ENCODE data around the gene MDP1. TPM values are rescaled to one million over a fixed set of nuclear protein-coding genes. Genes with fewer than 3 reads are reported as not detected.
A peak's percentile ranks its signal among the peaks of the same experiment; 100 is the strongest.

The MDP1 gene
- total RNA-seq, 1 donor: 14.8 TPM

GRCh38 chr14:24186831-24187538, 28.9 kb downstream of the MDP1 start:
- H3K4me3 ChIP-seq (ENCODE audit: insufficient read depth, low read length): no peak overlapping the region
- no peaks in the 10 kb centered on the region for H3K9me3 ChIP-seq (ENCODE audit: low read depth, low read length)
- no peaks in the 10 kb centered on the region for H3K27me3 ChIP-seq (ENCODE audit: insufficient read depth, low read length)
- TF ChIP-seq, protein P1, sequence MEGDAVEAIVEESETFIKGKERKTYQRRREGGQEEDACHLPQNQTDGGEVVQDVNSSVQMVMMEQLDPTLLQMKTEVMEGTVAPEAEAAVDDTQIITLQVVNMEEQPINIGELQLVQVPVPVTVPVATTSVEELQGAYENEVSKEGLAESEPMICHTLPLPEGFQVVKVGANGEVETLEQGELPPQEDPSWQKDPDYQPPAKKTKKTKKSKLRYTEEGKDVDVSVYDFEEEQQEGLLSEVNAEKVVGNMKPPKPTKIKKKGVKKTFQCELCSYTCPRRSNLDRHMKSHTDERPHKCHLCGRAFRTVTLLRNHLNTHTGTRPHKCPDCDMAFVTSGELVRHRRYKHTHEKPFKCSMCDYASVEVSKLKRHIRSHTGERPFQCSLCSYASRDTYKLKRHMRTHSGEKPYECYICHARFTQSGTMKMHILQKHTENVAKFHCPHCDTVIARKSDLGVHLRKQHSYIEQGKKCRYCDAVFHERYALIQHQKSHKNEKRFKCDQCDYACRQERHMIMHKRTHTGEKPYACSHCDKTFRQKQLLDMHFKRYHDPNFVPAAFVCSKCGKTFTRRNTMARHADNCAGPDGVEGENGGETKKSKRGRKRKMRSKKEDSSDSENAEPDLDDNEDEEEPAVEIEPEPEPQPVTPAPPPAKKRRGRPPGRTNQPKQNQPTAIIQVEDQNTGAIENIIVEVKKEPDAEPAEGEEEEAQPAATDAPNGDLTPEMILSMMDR (IDR thresholded peaks at IDR 0.05; ENCODE audit: extremely low read depth, low read depth, low read length): no peak
- DNase-seq (ENCODE audit: insufficient read length, low spot score, missing footprints): no peak
- H3K79me2 ChIP-seq (ENCODE audit: insufficient read depth, low read length): peaks cover 28% of the 10 kb centered on the region
- H3K27ac ChIP-seq (ENCODE audit: low read depth, low read length): no peak overlapping the region
- peaks cover 47% of the 10 kb centered on the region for H3K36me3 ChIP-seq (ENCODE audit: insufficient read depth, low read length)
- H4K20me1 ChIP-seq (ENCODE audit: insufficient read depth, low read length): peaks cover 4% of the 10 kb centered on the region
- H3K4me2 ChIP-seq (ENCODE audit: insufficient read depth, low read length): peak overlapping the region; percentile 86
- H2AFZ ChIP-seq (ENCODE audit: low read length): no peak overlapping the region
- peaks cover 11% of the 10 kb centered on the region for H3K4me1 ChIP-seq (ENCODE audit: insufficient read depth, low read length)

- Histone ChIP-seq H3K36me3 (ENCODE audit: insufficient read depth, low read length) (peaks cover 58% of the 10 kb centered on the region), H3K79me2 (ENCODE audit: insufficient read depth, low read length) (peaks cover 25% of the 10 kb centered on the region), H3K4me1 (ENCODE audit: insufficient read depth, low read length) (peaks cover 11% of the 10 kb centered on the region), H3K27me3 (ENCODE audit: insufficient read depth, low read length) (no peaks in the 10 kb centered on the region), H3K4me2 (ENCODE audit: insufficient read depth, low read length) (no peak overlapping the region), H3K4me3 (ENCODE audit: insufficient read depth, low read length) (no peak overlapping the region), H3K27ac (ENCODE audit: low read depth, low read length) (no peak overlapping the region), H3K9me3 (ENCODE audit: low read depth, low read length) (no peaks in the 10 kb centered on the region), H2AFZ (ENCODE audit: low read length) (no peak overlapping the region), H4K20me1 (ENCODE audit: insufficient read depth, low read length) (peaks cover 4% of the 10 kb centered on the region)
- DNase-seq (ENCODE audit: insufficient read length, low spot score, missing footprints): no peak
- TF ChIP-seq, protein P1 (IDR thresholded peaks at IDR 0.05; ENCODE audit: extremely low read depth, low read depth, low read length): no peak
Observed at GRCh38 chr14:24185741-24186140, 30.1 kb downstream of the MDP1 start.

DNA sequence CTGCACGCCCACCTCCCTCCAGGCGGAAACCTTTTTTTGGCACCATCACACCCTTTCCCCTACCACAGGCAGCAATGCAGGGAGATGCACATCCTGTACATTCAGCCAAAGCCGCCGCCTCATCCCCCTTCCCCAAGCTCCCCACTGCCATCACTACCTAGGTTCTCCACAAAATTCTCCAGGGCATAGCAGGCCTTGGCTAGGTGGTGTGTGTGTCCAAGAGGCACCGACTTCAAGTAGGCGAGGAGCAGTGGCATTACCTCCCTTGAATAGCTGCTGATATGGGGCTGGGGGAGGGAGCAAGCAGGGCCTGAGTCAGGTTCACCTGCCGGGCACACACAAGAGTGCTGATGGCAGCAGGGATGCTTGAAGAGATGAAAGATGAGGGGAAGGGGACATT, 30.8 kb downstream of the MDP1 start:
- Histone ChIP-seq H3K36me3 (ENCODE audit: insufficient read depth, low read length) (peaks cover 61% of the 10 kb centered on the region), H2AFZ (ENCODE audit: low read length) (no peak overlapping the region), H3K27me3 (ENCODE audit: insufficient read depth, low read length) (no peaks in the 10 kb centered on the region), H3K4me1 (ENCODE audit: insufficient read depth, low read length) (peaks cover 15% of the 10 kb centered on the region), H3K4me2 (ENCODE audit: insufficient read depth, low read length) (no peak overlapping the region), H3K9me3 (ENCODE audit: low read depth, low read length) (no peaks in the 10 kb centered on the region), H3K27ac (ENCODE audit: low read depth, low read length) (no peak overlapping the region), H3K79me2 (ENCODE audit: insufficient read depth, low read length) (peaks cover 25% of the 10 kb centered on the region), H4K20me1 (ENCODE audit: insufficient read depth, low read length) (peaks cover 4% of the 10 kb centered on the region), H3K4me3 (ENCODE audit: insufficient read depth, low read length) (no peak overlapping the region)
- DNase-seq (ENCODE audit: insufficient read length, low spot score, missing footprints): no peak
- TF ChIP-seq, protein P1 (IDR thresholded peaks at IDR 0.05; ENCODE audit: extremely low read depth, low read depth, low read length): no peak

GRCh38 chr14:24184104-24184970, 31.5 kb downstream of the MDP1 start:
- Histone ChIP-seq H3K4me3 (ENCODE audit: insufficient read depth, low read length) (no peak overlapping the region), H3K27me3 (ENCODE audit: insufficient read depth, low read length) (no peaks in the 10 kb centered on the region), H3K4me2 (ENCODE audit: insufficient read depth, low read length) (no peak overlapping the region), H3K4me1 (ENCODE audit: insufficient read depth, low read length) (peaks cover 18% of the 10 kb centered on the region), H2AFZ (ENCODE audit: low read length) (no peak overlapping the region), H3K9me3 (ENCODE audit: low read depth, low read length) (no peaks in the 10 kb centered on the region), H3K79me2 (ENCODE audit: insufficient read depth, low read length) (peaks cover 25% of the 10 kb centered on the region), H4K20me1 (ENCODE audit: insufficient read depth, low read length) (peaks cover 4% of the 10 kb centered on the region), H3K27ac (ENCODE audit: low read depth, low read length) (no peak overlapping the region), H3K36me3 (ENCODE audit: insufficient read depth, low read length) (peaks cover 66% of the 10 kb centered on the region)
- TF ChIP-seq, protein P1 (IDR thresholded peaks at IDR 0.05; ENCODE audit: extremely low read depth, low read depth, low read length): no peak
- no peak for DNase-seq (ENCODE audit: insufficient read length, low spot score, missing footprints)

Data from osteoblast (primary cell).